Right kidney (tissue), 1 donor: Measurements from ENCODE around the gene NDST1.

ENCODE experiments used
- DNase-seq: peaks from one replicate; pipeline ENCODE4 v3.0.0-alpha.2; 2016

NDST1 gene

GRCh38 chr5:150542933-150543445 is 35.1 kb downstream of the NDST1 start:
- DNase-seq, result no peak

- DNase-seq, result no peak
Measured at GRCh38 chr5:150544611-150545219, 36.8 kb downstream of the NDST1 start.

GRCh38 chr5:150545246-150545645 is 37.3 kb downstream of the NDST1 start:
- no peak for DNase-seq

- DNase-seq, result no peak
Measured at GRCh38 chr5:150548123-150548522, 40.2 kb downstream of the NDST1 start.

- no peak for DNase-seq
Measured at GRCh38 chr5:150549735-150550134, 41.8 kb downstream of the NDST1 start.

GRCh38 chr5:150550286-150550685 is 42.4 kb downstream of the NDST1 start:
- no peak for DNase-seq

GRCh38 chr5:150551066-150551465 is 43.1 kb downstream of the NDST1 start:
- no peak for DNase-seq

- no peak for DNase-seq
Measured at GRCh38 chr5:150553402-150553801, 45.5 kb downstream of the NDST1 start.

- DNase-seq, result no peak
Measured at GRCh38 chr5:150553911-150554310, 46.0 kb downstream of the NDST1 start.

GRCh38 chr5:150554857-150555256 is 46.9 kb downstream of the NDST1 start:
- DNase-seq, result no peak

GRCh38 chr5:150556106-150556505 is 48.2 kb downstream of the NDST1 start:
- DNase-seq, result no peak

- no peak for DNase-seq
Measured at GRCh38 chr5:150556859-150557508, 49.1 kb downstream of the NDST1 start.

- no peak for DNase-seq
Measured at GRCh38 chr5:150557509-150557872, 49.6 kb downstream of the NDST1 start.

GRCh38 chr5:150558088-150558621 is 50.2 kb downstream of the NDST1 start:
- DNase-seq, result no peak

GRCh38 chr5:150559088-150559487 is 51.2 kb downstream of the NDST1 start:
- no peak for DNase-seq

GRCh38 chr5:150559701-150560100 is 51.8 kb downstream of the NDST1 start:
- no peak for DNase-seq

- peak; percentile 49 for DNase-seq
Measured at GRCh38 chr5:150560401-150561191, 52.7 kb downstream of the NDST1 start.

- peak; percentile 33 for DNase-seq
Measured at GRCh38 chr5:150561192-150561512, 53.2 kb downstream of the NDST1 start.

- DNase-seq, result no peak
Measured at GRCh38 chr5:150561571-150562275, 53.8 kb downstream of the NDST1 start.

- no peak for DNase-seq
Measured at GRCh38 chr5:150562832-150563231, 54.9 kb downstream of the NDST1 start.

- DNase-seq, result no peak
Measured at GRCh38 chr5:150565868-150566267, 57.9 kb downstream of the NDST1 start.

GRCh38 chr5:150567031-150567717 is 59.2 kb downstream of the NDST1 start:
- DNase-seq, result no peak
